Adrenal gland (tissue), 5 donors: ENCODE measurements around the gene PPP1R10.

Source experiments
- POLR2A ChIP-seq, 2 donors: fragments of 450-650 bp; IDR thresholded peaks; one replicate each; pipeline ENCODE4 v1.6.1; 2017; ENCODE audit warnings: antibody characterized with exemption in 2 of 2, mild to moderate bottlenecking in 2 of 2, moderate library complexity in 1 of 2
- TF ChIP-seq, protein P1 (sequence below), 6 experiments: fragments of 450-650 bp in 4 of 6; fragments of 200-600 bp in 2 of 6; sonication (generic) in 1 of 6; IDR thresholded peaks; 1 replicate in 5 of 6; 2 replicates in 1 of 6; pipeline versions ENCODE4 v1.5.1 to v1.8.0; 2016 to 2021; ENCODE audit warnings: antibody characterized with exemption in 6 of 6, mild to moderate bottlenecking in 2 of 6, moderate library complexity in 1 of 6
- donor health status: DM: no; HTN: no; CAD: no.

- no peak for TF ChIP-seq POLR2A (IDR thresholded peaks at IDR 0.05)
- TF ChIP-seq, protein P1, sequence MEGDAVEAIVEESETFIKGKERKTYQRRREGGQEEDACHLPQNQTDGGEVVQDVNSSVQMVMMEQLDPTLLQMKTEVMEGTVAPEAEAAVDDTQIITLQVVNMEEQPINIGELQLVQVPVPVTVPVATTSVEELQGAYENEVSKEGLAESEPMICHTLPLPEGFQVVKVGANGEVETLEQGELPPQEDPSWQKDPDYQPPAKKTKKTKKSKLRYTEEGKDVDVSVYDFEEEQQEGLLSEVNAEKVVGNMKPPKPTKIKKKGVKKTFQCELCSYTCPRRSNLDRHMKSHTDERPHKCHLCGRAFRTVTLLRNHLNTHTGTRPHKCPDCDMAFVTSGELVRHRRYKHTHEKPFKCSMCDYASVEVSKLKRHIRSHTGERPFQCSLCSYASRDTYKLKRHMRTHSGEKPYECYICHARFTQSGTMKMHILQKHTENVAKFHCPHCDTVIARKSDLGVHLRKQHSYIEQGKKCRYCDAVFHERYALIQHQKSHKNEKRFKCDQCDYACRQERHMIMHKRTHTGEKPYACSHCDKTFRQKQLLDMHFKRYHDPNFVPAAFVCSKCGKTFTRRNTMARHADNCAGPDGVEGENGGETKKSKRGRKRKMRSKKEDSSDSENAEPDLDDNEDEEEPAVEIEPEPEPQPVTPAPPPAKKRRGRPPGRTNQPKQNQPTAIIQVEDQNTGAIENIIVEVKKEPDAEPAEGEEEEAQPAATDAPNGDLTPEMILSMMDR (IDR thresholded peaks at IDR 0.05): no peak
These were observed 17.3 kb downstream of the PPP1R10 start for GRCh38 chr6:30599625-30600324.
